Body of pancreas (tissue), 4 donors: ENCODE results near the gene MRPL4. TPM values are rescaled to one million over a fixed set of nuclear protein-coding genes. Genes with fewer than 3 reads are reported as not detected.
"Not testable (repeated sequence)": the region's sequence is repeated elsewhere in the genome, so short reads cannot be mapped to it uniquely, and the experiment has no call there.

Experiments
- ATAC-seq: fragments of 150-250 bp; one replicate; pipeline ENCODE4 v1.9.1; 2016
- DNase-seq, 4 donors: peaks; one replicate each; pipeline ENCODE4 v3.0.0-alpha.2; 2019
- H3K27ac ChIP-seq, 4 donors: fragments of 200-600 bp; sonication (generic); 1 replicate in 3 of 4; 2 replicates in 1 of 4; pipeline versions ENCODE4 v1.5.1 to v1.6.1; 2016 to 2019; ENCODE audit warnings: mild to moderate bottlenecking in 1 of 4, mixed read lengths in 1 of 4, moderate library complexity in 1 of 4
- H3K27me3 ChIP-seq, 2 donors: fragments of 200-600 bp; sonication (generic); one replicate each; pipeline ENCODE4 v1.6.0; 2016; ENCODE audit warnings: mild to moderate bottlenecking in 1 of 2
- H3K36me3 ChIP-seq, 2 donors: fragments of 200-600 bp; sonication (generic); replicated peaks in 1 of 2; 2 replicates each; pipeline ENCODE4 v1.5.1; 2016; ENCODE audit warnings: low read depth in 2 of 2; ENCODE audit not compliant: insufficient read depth in 1 of 2
- H3K4me1 ChIP-seq: fragments of 200-600 bp; sonication (generic); one replicate; pipeline ENCODE4 v1.6.0; 2016
- H3K4me3 ChIP-seq, 2 donors: fragments of 200-600 bp; sonication (generic); 1 replicate in 1 of 2; 2 replicates in 1 of 2; pipeline ENCODE4 v1.5.1; 2016 to 2019
- H3K9me3 ChIP-seq, 3 donors: fragments of 200-600 bp; sonication (generic); 1 replicate in 2 of 3; 2 replicates in 1 of 3; pipeline ENCODE4 v1.5.1; 2016
- POLR2A ChIP-seq, 3 donors: fragments of 450-650 bp; IDR thresholded peaks; one replicate each; pipeline ENCODE4 v1.6.1; 2016; ENCODE audit warnings: antibody characterized with exemption in 3 of 3, mild to moderate bottlenecking in 2 of 3
- WGBS, 2 donors: methylation state at CpG; one replicate each; pipeline ENCODE4 v1.1.5; 2017; 5-methylcytosine and 5-hydroxymethylcytosine counted together
- intact Hi-C: fragments of 100-400 bp; cut with DNase I; formaldehyde crosslinking; loops from one replicate; pipeline ENCODE4 v1.15.1; 2023
- total RNA-seq, 2 donors: library from RNA; depleted of rRNA; stranded (reverse); fragments of >200 nt; gene quantifications; one replicate each; pipeline ENCODE4 v1.1.0, GENCODE V29; 2016
- TF ChIP-seq, protein P1 (sequence below), 7 experiments: fragments of 450-650 bp in 4 of 7; fragments of 200-600 bp in 3 of 7; sonication (generic) in 3 of 7; IDR thresholded peaks; one replicate each; pipeline ENCODE4 v1.5.1; 2016 to 2019; ENCODE audit warnings: antibody characterized with exemption in 7 of 7

MRPL4 gene
- total RNA-seq, 2 donors from 2014 or later: 17.9 to 18.1 TPM

DNA sequence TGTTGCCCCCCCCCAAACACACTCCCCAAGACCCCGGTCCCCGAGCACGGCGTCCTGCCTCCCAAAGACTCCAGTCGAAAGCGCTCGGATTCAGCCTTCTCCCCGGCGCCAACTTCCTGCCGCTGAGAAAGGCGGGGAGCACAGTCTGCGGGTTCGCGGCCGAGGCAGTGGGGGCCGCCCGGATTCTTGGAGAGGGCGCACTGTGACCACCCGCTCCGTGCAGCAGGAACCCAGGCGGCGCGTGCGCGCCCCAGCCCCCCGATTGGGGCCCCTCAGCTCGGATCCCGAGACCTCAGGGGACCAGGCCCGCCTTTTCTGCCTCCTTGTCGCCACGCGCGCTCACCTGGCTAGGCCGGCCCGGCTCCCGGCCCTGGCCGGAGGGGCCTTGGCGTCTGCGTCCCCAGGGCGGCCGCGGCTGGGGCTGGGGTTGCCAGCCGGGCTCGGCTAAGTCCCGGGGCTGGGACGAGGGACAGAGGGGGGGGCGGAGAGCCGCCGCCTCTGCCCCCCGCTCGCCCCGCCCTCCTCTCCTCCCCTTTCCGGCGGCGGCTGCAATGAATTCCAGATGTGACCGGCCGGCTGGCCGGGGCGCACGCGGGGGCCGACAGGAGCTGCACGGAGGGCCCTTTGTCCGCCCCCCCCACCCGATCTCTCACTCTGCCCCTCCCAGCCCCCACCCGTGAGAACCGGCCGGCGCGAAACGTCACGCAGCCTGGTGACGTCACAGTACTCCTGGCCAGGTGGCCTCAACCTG lies 21.0 kb upstream of the MRPL4 start, which contains the start of gene S1PR2:
Gene S1PR2 (minus strand): TSS at position 471 of the 751 bp plus-strand sequence. CDS start 6,426 bp downstream, outside the sequence.
- TF ChIP-seq, protein P1, sequence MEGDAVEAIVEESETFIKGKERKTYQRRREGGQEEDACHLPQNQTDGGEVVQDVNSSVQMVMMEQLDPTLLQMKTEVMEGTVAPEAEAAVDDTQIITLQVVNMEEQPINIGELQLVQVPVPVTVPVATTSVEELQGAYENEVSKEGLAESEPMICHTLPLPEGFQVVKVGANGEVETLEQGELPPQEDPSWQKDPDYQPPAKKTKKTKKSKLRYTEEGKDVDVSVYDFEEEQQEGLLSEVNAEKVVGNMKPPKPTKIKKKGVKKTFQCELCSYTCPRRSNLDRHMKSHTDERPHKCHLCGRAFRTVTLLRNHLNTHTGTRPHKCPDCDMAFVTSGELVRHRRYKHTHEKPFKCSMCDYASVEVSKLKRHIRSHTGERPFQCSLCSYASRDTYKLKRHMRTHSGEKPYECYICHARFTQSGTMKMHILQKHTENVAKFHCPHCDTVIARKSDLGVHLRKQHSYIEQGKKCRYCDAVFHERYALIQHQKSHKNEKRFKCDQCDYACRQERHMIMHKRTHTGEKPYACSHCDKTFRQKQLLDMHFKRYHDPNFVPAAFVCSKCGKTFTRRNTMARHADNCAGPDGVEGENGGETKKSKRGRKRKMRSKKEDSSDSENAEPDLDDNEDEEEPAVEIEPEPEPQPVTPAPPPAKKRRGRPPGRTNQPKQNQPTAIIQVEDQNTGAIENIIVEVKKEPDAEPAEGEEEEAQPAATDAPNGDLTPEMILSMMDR (IDR thresholded peaks at IDR 0.05): no peak
- peak in 2 of 3 donors; percentile 45 to 46 for TF ChIP-seq POLR2A (IDR thresholded peaks at IDR 0.05)
- ATAC-seq (peak; percentile 75), DNase-seq (peak; percentile 71 to 76 (median 73))
- WGBS, 2 donors: 1% methylated on average over 55 of the region's 73 CpGs; no CpG with 5 or more reads in 1 of the 2 donors
- Histone ChIP-seq H3K27ac (peak within 1 kb of the TSS; percentile 7 to 79 (median 66)), H3K4me3 (peak within 1 kb of the TSS; percentile 68 to 73), H3K27me3 (no peaks in the 10 kb centered on the region), H3K9me3 (no peaks in the 10 kb centered on the region), H3K4me1 (peaks cover 18% of the 10 kb centered on the region), H3K36me3 (no peaks in the 10 kb centered on the region)
- intact Hi-C loops: no loop called here

DNA sequence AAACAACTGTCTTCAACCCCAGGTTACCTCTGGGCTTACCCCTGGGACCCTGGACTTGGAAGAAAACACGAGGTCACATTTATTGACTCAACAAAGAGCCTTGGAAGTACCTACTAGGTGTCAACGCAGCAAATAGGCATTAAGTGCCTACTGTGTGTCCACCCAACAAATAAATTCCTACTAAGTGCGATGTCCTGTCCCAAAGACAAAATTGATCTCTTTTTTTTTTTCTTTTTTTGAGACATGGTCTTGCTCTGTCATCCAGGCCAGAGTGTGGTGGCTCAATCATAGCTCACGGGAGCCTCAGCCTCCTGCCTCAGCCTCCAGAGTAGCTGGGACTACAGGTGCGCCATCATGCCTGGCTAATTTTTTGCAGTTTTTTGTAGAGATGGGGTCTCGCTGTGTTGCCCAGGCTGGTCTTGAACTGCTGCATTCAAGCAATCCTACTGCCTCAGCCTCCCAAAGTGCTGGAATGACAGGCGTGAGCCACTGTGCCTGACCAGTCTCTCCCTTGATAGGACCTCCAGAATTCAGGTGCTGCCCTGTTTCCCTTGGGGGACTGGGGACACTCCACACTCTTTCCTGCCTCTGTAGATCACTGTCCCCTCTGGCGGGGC lies 20.3 kb upstream of the MRPL4 start:
- Histone ChIP-seq H3K4me1 (peaks cover 18% of the 10 kb centered on the region), H3K27ac (peak overlapping the region in 3 of 4 donors; percentile 63 to 79 (median 69)), H3K36me3 (no peaks in the 10 kb centered on the region), H3K27me3 (no peaks in the 10 kb centered on the region), H3K9me3 (no peaks in the 10 kb centered on the region), H3K4me3 (peak overlapping the region; percentile 68 to 73)
- TF ChIP-seq, protein P1 (IDR thresholded peaks at IDR 0.05): no peak
- no peak for TF ChIP-seq POLR2A (IDR thresholded peaks at IDR 0.05)
- ATAC-seq: no peak
- 68 to 70% methylated on average over 7 of the region's 8 CpGs for WGBS, 2 donors
- intact Hi-C loops: no loop called here
- no peak for DNase-seq

DNA sequence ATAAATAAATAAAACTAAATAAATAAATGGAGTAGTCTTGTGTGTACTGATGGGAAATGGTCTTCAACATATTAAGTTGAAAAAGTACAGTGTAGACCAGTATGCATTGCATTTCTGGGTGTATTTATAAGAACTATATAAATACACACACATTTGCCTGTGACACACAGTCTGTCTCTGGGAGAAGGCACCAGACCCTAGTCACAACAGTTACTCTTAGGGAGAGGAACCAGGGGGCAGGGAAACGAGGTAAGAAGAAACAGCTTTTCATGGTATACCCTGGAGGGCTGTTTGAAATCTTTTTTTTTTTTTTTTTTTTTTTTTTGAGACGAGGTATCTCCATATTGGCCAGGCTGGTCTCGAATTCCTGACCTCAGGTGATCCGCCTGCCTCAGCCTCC lies 18.1 kb upstream of the MRPL4 start:
- DNase-seq: no peak
- 64 to 70% methylated on average over 4 of the region's 4 CpGs for WGBS, 2 donors
- H3K4me1 ChIP-seq: peaks cover 18% of the 10 kb centered on the region
- no peak overlapping the region for H3K27ac ChIP-seq
- H3K4me3 ChIP-seq: no peak overlapping the region
- H3K36me3 ChIP-seq: no peaks in the 10 kb centered on the region
- no peak for ATAC-seq
- no peaks in the 10 kb centered on the region for H3K27me3 ChIP-seq
- intact Hi-C loops: no loop called here
- H3K9me3 ChIP-seq: no peaks in the 10 kb centered on the region
- TF ChIP-seq, protein P1 (IDR thresholded peaks at IDR 0.05): no peak
- no peak for TF ChIP-seq POLR2A (IDR thresholded peaks at IDR 0.05)

DNA sequence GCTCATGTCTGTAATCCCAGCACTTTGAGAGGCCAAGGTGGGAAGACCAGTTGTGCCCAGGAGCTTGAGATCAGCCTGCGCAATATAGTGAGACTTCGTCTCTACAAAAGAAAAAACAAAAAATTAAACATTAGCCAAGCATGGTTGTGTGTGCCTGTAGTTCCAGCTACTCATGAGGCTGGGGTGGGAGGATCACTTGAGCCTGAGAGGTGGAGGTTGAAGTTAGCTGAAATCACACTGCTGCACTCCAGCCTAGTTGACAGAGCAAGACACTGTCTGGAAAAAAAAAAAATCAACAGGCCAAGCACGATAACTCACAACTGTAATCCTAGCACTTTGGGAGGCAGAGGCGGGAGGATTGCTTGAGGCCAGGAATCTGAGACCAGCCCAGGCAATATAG lies 17.0 kb upstream of the MRPL4 start:
- H3K27ac ChIP-seq: no peak overlapping the region
- H3K36me3 ChIP-seq: no peaks in the 10 kb centered on the region
- DNase-seq (no peak), ATAC-seq (no peak)
- H3K4me3 ChIP-seq: no peak overlapping the region
- WGBS, 2 donors: 69 to 76% methylated on average over 4 of the region's 4 CpGs
- no peak for TF ChIP-seq POLR2A (IDR thresholded peaks at IDR 0.05)
- TF ChIP-seq, protein P1 (IDR thresholded peaks at IDR 0.05): no peak
- no peaks in the 10 kb centered on the region for H3K9me3 ChIP-seq
- H3K27me3 ChIP-seq: no peaks in the 10 kb centered on the region
- peaks cover 13% of the 10 kb centered on the region for H3K4me1 ChIP-seq
- intact Hi-C loops: no loop called here

DNA sequence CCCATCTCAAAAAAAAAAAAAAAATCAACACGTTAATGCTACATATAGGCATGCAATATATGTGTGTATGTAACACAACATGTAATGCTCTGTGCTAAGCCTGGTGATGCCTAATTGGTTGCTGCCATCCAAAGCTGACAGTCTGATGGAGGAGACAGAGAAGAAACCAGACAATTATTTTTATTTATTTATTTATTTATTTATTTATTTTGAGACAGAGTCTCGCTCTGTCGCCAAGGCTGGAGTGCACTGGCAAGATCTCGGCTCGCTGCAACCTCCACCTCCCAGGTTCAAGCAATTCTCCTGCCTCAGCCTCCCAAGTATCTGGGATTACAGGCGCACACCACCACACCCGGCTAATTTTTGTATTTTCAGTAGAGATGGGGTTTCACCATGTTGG lies 16.6 kb upstream of the MRPL4 start:
- DNase-seq: not testable (repeated sequence)

More for the DNA sequence above, 16.6 kb upstream of the MRPL4 start:
- H3K9me3 ChIP-seq, ATAC-seq, H3K4me3 ChIP-seq, H3K27me3 ChIP-seq, H3K4me1 ChIP-seq, H3K36me3 ChIP-seq, intact Hi-C loops: not testable (repeated sequence)
- WGBS, 2 donors: 84 to 91% methylated on average over 7 of the region's 7 CpGs
- peak overlapping the region in 2 of 4 donors; percentile 57 to 65 for H3K27ac ChIP-seq
